HG03135 (cell line): ENCODE results near the gene TNFSF12.
"Not testable (repeated sequence)": the region's sequence is repeated elsewhere in the genome, so short reads cannot be mapped to it uniquely, and the experiment has no call there.

Source experiments
- ATAC-seq: cut with Tn5 transposase; IDR thresholded peaks from one replicate; pipeline ENCODE4 v1.9.1; 2021; ENCODE audit warnings: mild to moderate bottlenecking, moderate library complexity; ENCODE audit not compliant: unreplicated experiment

TNFSF12 gene

DNA sequence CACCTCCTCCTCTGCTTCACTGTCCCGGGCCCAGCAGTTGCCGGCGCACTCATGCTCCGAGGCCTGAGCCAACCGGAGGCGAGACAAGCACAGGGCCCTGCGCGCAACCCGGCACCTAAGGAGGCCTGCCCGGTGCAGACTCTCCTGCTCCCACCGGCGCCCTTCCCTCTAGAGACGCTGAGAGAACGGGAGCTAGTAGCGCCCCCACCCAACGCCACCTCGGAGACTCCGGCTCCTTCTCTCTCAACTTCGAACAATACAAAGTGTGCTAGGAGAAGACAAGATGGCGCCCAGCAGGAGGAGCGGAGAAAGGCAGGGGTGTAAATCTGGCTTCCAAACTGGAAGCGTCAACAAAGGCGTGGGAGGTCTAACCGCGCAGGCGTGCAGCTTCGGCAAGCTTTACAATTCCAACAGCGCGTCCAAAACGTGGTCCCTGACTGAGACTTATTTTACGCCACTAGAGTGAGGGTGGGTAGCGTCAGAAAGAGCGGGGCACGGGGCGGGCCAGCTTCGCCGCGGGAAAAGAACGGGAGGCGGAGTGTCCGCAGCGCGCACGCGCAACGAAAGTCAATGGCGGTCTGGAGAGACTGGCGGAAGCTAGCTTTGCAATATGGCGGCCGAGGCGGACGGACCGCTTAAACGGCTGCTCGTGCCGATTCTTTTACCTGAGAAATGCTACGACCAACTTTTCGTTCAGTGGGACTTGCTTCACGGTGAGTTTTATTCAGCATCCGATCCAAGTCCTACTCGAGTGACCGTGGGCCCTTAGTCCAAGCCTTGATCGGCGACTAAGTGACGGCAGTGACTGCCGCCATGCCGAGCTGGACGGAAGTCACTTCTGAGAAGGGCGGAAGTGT is 34.6 kb downstream of the TNFSF12 start, which contains the start of gene MPDU1:
Gene MPDU1, plus strand, starts transcription at position 600 of the 857 bp plus-strand sequence. Its CDS starts 11 bp downstream, at position 611.
- peak; percentile 67 for ATAC-seq

DNA sequence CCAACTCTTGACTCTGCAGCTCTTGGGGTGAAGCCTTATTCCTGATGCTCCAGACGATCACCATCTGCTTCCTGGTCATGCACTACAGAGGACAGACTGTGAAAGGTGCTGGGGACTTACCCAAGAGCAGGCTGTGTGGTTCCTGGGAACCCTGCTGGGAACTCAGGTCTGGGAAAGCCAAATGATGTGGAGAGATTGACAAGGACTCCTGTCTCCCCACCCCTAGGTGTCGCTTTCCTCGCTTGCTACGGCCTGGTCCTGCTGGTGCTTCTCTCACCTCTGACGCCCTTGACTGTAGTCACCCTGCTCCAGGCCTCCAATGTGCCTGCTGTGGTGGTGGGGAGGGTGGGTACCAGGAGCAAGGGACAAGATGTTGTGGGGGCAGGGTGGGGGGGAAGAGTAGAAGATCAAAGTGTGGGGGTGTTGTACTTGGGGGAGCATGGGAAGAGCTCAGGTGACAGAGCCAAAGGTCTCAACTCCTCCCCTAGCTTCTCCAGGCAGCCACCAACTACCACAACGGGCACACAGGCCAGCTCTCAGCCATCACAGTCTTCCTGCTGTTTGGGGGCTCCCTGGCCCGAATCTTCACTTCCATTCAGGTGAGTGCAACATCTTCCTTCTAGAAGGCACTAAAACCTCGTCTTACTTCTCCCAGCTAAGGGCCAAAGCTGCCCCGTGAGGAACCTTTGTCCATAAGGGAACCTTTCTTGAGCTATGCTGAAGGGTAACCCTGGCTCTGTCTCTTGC is 38.0 kb downstream of the TNFSF12 start:
- ATAC-seq: no peak

DNA sequence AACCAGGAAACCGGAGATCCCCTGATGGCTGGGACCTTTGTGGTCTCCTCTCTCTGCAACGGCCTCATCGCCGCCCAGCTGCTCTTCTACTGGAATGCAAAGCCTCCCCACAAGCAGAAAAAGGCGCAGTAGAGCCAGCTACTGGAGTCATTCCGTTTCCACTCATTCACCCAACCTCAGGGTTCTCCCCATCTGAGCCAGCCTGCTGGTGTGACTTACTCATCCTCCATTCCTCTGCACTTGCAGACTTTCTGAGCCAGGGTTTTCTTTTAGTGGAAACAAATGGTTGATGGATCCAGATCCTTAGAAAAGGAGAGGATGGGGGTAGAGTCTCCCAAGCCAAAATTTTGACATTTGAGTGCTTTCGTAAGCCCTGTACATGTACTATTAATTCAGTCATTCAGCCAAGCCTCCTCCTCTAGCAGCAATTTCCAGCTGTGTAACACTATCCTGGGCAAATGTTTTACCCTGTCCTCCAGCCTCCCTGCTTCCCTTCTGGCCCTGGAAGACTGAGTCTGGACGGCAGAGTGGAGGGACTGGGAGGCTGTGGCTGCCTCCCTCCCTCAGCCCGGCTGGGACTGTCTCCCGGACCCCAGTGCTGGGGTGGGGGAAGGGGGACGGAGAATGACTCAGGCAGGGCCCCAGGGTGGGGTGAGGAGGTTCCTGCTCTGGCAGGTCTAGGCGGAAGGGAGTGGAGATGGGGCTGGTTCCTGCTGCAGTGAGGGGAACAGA is 38.7 kb downstream of the TNFSF12 start:
- ATAC-seq: no peak

DNA sequence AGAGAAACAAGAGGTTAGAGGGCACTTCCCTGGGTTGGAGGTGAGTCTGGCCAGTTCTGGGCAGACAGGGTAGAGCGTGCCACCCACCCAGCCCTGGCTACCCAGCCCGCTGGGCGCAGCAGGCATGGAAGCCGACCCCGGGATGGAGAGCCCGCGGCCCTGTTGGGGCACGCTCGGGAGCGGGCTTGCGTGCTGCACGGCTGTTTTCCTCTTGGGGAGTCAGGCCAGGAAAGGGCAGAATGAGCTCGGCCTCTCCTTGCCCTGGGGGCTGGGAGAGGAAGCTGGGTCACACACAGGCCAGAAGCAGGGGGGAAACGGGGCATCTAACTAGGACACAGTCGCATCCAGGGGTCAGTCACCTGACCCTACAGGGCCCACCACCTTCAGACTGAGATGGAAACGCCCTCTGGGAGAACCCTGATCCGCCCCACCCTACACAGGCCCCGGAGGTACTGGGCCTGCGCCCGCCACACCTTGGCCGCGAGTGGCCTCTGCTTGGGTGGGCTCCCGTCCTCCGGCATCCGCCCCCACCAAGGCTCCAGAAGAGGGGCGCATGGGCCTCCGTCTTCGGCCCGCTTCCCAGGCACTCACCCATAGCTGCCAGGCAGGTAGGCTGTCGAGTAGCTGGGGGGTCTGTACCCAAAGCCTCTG is 39.8 kb downstream of the TNFSF12 start:
- ATAC-seq: no peak

DNA sequence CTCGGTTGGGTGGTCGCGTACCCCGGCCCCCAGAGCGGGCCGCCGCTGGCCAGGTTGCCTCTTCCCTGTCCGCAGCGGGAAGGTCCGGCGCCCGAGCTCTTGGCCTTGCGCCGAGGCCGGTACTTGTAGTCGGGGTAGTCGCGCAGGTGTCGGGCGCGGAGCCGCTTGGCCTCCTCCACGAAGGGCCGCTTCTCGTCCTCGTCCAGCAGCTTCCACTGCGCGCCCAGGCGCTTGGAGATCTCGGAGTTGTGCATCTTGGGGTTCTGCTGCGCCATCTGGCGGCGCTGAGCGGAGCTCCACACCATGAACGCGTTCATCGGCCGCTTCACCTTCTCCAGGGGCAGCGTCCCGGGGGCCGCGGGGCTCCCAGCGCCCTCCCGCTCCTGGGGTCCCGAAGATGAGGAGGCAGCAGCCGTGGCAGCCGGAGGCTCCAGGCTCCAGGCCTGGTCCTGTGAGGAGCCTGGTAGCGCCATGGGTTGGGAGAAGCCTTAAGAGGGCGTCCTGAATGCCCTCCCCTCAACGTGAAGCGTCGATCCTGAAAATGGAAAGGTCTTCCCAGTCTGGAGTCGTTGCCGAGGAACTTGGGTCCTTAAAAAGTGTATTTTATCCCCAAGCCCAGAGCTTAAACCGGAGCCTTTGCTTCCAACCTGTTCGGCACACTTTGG is 40.5 kb downstream of the TNFSF12 start:
- no peak for ATAC-seq

DNA sequence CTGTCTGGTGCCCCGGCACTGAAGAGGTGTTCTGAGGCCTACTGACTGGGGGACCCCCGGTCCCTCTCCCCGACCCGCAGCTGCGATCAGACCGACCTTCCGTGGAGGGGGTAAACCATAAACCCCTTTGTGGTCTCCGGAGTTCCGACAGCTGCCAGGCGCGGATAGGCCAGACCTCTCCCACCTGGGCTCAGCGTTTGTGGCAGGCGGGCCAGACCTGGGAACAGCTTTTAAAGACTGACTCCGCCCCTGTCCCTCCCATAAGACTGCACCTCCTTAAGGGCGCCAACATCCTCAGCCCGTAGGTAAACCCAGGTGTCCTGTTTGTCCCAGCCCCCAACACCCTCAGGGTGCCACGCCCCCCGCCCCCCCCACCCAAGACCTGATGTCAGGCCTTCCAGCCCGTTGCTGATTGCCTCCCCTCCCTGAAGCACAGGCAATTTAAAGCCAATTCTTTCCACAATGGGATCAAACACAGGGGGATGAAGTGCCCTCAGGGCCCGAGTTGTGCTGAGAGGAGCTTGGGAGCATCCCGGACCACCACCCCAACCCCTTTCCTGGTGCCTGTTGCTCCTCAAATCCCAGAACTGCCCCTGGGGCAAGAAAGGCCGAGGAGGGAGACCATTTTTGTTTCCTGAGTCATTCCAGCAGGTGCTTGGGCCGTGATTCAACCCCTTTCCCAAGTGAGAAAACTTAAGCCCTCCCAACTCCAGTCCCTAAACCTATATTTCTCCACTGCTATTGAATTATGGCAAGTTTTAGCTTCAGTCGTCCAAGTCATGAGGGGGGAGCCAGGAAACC is 41.2 kb downstream of the TNFSF12 start, which contains the start of gene SOX15:
Gene SOX15, minus strand, starts transcription at position 204 of the 801 bp plus-strand sequence. CDS start 418 bp downstream, outside the sequence.
- no peak for ATAC-seq

DNA sequence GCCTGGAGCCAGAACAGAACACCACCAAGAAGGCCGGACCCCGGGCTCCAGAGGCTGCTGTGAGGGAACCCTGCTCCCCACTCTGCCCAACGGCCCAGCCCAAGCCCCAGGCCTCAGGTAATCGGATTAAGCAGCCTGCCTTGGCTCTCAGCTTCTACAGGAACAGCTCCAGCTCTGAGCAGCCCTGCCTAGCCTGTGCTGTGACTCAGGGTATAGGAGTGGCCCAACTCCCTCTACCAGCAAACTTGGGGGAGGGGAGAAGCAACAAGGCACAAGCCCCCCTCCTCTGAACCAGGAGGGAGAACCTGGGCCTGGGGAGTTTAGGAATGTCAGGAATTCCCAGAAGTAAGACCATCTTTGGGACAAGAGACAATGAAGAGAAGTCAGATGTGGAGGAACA is 41.9 kb downstream of the TNFSF12 start:
- ATAC-seq: no peak

DNA sequence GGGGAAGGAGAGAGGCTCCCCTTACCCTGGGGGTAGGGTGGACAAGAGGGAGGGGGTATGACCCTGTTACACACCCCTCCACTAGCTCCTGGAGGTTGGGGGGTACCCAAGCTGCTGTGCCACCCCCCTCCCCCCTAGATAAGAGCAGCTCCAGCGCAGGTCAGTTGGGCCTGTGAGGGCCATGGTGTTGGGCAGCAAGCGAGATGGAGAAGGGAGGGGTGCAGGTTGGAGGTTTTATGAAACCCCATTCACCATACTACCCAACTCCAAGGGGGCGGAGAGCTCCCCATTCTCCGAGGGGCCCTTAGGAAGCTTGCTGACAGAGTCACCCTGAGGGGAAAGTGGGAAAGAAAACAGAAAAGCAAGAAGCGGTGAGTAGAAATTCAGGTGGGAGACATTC is 42.7 kb downstream of the TNFSF12 start:
- no peak for ATAC-seq

DNA sequence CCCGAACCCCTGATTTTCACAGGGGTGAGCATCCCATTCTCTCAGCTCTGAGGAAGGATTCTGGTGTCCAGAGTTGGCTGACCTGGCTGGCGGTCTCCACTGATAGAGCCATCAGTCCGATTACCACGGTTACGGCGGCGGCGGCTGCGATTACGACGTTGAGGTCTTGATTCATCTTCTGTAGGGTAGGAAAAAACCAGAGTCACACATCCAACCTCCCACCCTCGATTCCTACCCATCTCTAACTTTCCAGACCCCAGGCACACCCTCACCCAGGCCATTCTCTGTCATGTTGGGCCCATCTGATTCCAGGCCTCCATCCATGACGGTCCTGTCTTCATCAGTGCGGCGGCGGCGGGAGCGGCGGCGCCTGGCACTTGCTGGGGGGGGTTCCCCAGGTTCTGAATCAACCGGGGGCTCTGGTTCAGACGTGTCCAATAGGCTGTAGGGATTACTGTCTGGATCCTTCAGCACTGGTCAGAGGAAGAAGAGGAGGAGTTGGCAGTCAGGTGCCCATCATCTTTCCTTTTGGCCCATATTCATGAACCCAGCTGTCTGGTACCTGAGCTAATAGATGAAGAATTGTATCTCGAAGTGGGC is 43.7 kb downstream of the TNFSF12 start:
- no peak for ATAC-seq

DNA sequence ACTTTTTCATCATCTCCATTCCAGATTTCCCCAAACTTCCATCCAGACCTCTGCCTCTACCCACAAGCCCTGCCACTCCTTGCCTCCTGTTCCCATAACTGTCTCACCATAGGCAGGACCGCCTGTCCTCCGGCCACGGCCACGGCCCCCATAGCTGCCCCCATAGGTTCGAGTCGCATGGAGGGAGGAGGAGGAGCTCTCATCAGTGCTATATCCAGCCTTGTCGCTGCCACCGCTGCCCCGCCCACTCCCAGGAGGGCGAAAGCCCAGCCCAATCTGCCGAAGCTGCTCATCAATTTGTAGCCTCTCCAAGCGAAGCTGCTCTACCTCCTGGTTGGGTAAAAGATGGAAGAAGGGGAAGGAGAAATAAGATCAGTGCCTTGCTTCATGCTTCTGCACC is 44.4 kb downstream of the TNFSF12 start:
- ATAC-seq: no peak

DNA sequence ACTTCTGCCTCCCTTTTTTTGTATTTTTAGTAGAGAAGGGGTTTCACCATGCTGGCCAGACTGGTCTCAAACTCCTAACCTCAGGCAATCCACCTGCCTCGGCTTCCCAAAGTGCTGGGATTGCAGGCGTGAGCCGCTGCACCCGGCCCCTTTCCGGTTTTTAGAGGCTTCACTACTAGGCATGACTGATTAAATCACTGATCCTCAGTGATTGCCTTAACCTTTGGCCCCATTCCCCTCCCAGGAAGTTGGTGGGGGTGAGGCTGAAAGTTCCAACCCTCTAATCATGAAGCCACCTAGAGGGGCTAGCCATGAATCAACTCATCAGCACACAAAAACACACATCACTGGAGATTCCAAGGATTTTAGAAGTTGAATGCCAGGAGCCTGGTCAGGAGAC is 48.7 kb downstream of the TNFSF12 start:
- not testable (repeated sequence) for ATAC-seq

DNA sequence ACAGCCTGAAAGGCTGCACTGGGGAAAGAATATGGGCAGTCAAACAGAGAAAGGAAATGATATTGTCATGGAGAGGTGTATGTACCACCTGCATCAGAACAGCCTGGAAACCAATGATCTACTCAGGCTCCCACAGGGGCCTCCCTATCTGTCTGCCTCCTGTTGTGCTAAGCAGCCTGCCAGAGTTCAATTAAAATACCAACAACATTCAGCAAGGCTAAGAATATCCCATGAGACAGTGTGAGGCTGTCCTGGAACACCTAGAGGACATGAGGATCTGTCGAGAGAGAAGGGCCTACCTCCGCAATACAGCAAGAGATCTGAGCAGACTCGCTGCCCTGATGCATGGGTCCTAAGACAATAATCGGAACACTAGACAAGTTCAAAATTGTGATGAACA is 57.4 kb downstream of the TNFSF12 start:
- no peak for ATAC-seq
